GM10248 (cell line): ENCODE measurements around the gene CCDC69.

Experiments
- CTCF ChIA-PET: fragments of 300-600 bp; sonication (Branson Sonifier 250); formaldehyde crosslinking; extraction: SDS; loops from one replicate; lab custom pipeline; 2021; ENCODE audit warnings: antibody characterized with exemption; lab: Yijun Ruan, JAX
- POLR2A ChIA-PET: fragments of 350-650 bp; sonication (Branson Sonifier 250); formaldehyde crosslinking; extraction: SDS; loops from one replicate; lab custom pipeline; 2020; ENCODE audit warnings: antibody characterized with exemption; lab: Yijun Ruan, JAX
- DNase-seq: peaks from one replicate; pipeline ENCODE4 v3.0.0; 2012; ENCODE audit errors: extremely low spot score
- TF ChIP-seq, protein P1 (sequence below): IDR thresholded peaks from 2 replicates; pipeline ENCODE4 v1.5.1; 2012; ENCODE audit warnings: mild to moderate bottlenecking, low read depth; ENCODE audit errors: extremely low read depth, missing control alignments, control extremely low read depth

The CCDC69 gene

GRCh38 chr5:151249281-151249680, 25.4 kb upstream of the CCDC69 start:
- CTCF ChIA-PET, result interaction anchor here (1.8 to 2.5 kb wide), 3 partner anchors 8 to 14 kb away, joined by 4 to 8 read pairs (median 7); no protein-coding TSS in a partner anchor
- TF ChIP-seq, protein P1, sequence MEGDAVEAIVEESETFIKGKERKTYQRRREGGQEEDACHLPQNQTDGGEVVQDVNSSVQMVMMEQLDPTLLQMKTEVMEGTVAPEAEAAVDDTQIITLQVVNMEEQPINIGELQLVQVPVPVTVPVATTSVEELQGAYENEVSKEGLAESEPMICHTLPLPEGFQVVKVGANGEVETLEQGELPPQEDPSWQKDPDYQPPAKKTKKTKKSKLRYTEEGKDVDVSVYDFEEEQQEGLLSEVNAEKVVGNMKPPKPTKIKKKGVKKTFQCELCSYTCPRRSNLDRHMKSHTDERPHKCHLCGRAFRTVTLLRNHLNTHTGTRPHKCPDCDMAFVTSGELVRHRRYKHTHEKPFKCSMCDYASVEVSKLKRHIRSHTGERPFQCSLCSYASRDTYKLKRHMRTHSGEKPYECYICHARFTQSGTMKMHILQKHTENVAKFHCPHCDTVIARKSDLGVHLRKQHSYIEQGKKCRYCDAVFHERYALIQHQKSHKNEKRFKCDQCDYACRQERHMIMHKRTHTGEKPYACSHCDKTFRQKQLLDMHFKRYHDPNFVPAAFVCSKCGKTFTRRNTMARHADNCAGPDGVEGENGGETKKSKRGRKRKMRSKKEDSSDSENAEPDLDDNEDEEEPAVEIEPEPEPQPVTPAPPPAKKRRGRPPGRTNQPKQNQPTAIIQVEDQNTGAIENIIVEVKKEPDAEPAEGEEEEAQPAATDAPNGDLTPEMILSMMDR, result no peak
- POLR2A ChIA-PET, result no interaction called here
- no peak for DNase-seq

- POLR2A ChIA-PET, result no interaction called here
- TF ChIP-seq, protein P1, result no peak
- CTCF ChIA-PET, result interaction anchor here (2.5 kb wide), 1 partner anchor 14 kb away, joined by 7 read pairs; no protein-coding TSS in a partner anchor
- no peak for DNase-seq
Measured at GRCh38 chr5:151248651-151249050, 24.8 kb upstream of the CCDC69 start.

DNA sequence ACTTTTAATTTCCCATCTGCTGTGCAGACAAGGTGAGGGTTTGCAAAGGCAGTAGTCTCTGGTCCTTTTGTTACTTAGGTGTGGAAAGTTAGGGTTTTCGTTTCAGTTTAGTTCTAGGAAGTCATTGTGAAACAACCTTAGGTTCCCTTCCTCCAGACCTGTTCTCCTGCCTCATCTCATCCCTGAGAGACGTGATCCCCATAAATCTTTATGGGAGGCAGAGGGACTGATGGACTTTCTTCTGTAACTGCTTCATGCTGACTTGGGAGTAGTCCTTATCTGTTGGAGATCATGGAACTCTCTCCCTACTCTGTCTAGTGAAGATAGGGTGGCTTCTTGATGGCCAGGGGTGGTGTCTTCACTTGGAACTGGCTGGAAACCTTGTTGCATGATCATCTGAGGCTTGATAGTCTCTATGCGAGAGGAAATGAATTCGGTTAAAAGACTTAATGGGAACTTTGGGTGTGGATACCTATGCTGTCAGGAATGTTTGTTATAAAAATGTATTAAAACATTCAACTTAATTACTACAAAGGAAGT, 21.9 kb upstream of the CCDC69 start:
- no peak for DNase-seq
- ChIA-PET CTCF (no interaction called here), POLR2A (no interaction called here)
- TF ChIP-seq, protein P1, result no peak

DNA sequence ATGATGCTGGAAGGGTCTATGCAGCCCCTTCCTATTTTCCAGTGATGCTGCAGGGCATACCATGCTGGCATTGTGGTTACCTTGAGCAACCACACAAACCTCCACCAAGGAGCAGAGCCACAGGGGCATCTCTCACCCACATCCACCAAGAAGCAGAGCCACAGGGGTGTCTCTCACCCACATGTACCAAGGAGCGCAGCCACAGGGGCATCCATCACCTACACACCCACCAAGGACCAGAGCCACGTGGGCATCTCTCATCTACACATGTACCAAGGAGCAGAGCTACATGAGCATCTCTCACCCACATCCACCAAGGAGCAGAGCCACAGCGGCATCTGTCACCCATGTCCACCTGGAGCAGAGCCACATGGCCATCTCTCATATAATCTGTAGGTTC, 20.3 kb upstream of the CCDC69 start:
- ChIA-PET CTCF (no interaction called here), POLR2A (no interaction called here)
- TF ChIP-seq, protein P1, result no peak
- no peak for DNase-seq

DNA sequence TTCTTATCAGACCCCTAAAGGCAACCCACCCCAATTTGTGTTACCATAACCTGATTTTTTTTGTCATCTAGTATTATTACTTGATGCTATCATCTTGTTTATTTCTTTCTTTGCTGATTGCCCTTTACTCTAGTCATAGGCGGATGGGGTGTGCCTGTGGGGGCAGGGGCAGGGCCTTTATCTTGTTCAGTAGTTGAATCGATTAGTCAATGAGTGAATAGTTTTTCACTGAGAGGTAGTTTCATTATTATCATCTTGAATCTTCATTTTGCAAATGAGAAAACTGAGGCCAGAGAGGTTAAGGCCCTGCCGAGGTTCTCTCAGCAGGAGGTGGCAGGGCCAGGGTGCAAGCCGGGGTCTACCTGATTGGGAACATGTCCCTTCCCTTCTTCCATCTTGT, 19.7 kb upstream of the CCDC69 start:
- ChIA-PET CTCF (interaction anchor here (2.9 kb wide), 1 partner anchor 9 kb away, joined by 20 read pairs; the partner anchor contains the start of gene GM2A), POLR2A (interaction anchor here (4.1 kb wide), 1 partner anchor 9 kb away, joined by 24 read pairs; the partner anchor contains the start of gene GM2A)
- TF ChIP-seq, protein P1, result no peak
- DNase-seq, result no peak

DNA sequence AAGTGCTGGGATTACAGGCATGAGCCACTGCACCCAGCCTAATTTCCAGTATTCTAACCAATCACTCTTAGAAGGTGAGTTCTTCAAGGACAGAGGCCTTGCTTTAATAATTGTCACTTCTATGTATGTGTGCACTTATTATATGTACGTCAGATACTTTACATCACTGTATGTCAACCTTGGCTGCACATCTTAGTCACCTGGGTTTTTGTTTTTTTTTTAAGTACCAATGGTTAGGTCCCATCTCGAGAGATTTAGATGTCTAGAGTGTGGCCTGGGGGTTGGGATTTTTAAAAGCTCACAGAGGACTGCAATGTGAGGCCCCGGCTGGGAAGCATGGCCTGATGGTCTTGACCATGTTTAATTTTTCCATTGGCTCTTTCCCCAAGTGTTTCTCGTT, 19.2 kb upstream of the CCDC69 start:
- ChIA-PET POLR2A (interaction anchor here (4.1 kb wide), 1 partner anchor 10 kb away, joined by 24 read pairs; the partner anchor contains the start of gene GM2A), CTCF (interaction anchor here (1.8 to 6.3 kb wide), 3 partner anchors 10 to 698 kb away, joined by 4 to 36 read pairs (median 20); partner anchors contain the start of gene GM2A)
- TF ChIP-seq, protein P1, result no peak
- no peak for DNase-seq
